CD14-positive monocyte (primary cell): ENCODE results near the gene MADCAM1. TPM values are rescaled to one million over a fixed set of nuclear protein-coding genes. Genes with fewer than 3 reads are reported as not detected.

Experiments
- DNase-seq, 3 donors: peaks; one replicate each; pipeline ENCODE4 v3.0.0-alpha.2; 2011 to 2022
- H2AFZ ChIP-seq: 2 replicates; pipeline ENCODE4 v1.6.0; 2012; ENCODE audit warnings: mild to moderate bottlenecking, low read depth, low read length, inconsistent platforms; ENCODE audit not compliant: insufficient read depth, poor library complexity, severe bottlenecking
- H3K27ac ChIP-seq, 2 donors: 1 replicate in 1 of 2; 2 replicates in 1 of 2; pipeline ENCODE4 v1.5.1; 2012 to 2013; ENCODE audit warnings: low read length in 2 of 2, control low read depth in 1 of 2, inconsistent platforms in 1 of 2, low read depth in 1 of 2, mild to moderate bottlenecking in 1 of 2
- H3K27me3 ChIP-seq, 2 donors: one replicate each; pipeline versions ENCODE4 v1.6.0 to v1.6.1; 2011 to 2013; ENCODE audit warnings: low read length in 2 of 2; ENCODE audit not compliant: control insufficient read depth in 2 of 2, insufficient read depth in 2 of 2
- H3K36me3 ChIP-seq, 2 donors: replicated peaks in 1 of 2; 1 replicate in 1 of 2; 2 replicates in 1 of 2; pipeline versions ENCODE4 v1.5.1 to v1.6.1; 2012 to 2013; ENCODE audit warnings: low read length in 2 of 2, control low read depth in 1 of 2, inconsistent platforms in 1 of 2, mild to moderate bottlenecking in 1 of 2; ENCODE audit not compliant: insufficient read depth in 2 of 2, control insufficient read depth in 1 of 2
- H3K4me1 ChIP-seq, 2 donors: 1 replicate in 1 of 2; 2 replicates in 1 of 2; pipeline versions ENCODE4 v1.5.1 to v1.6.1; 2012 to 2013; ENCODE audit warnings: low read length in 2 of 2, control low read depth in 1 of 2, inconsistent platforms in 1 of 2, mild to moderate bottlenecking in 1 of 2, moderate library complexity in 1 of 2; ENCODE audit not compliant: insufficient read depth in 2 of 2, control insufficient read depth in 1 of 2
- H3K4me2 ChIP-seq: replicated peaks from 2 replicates; pipeline ENCODE3; 2012; ENCODE audit warnings: low read length, moderate library complexity, mild to moderate bottlenecking; ENCODE audit not compliant: poor library complexity, severe bottlenecking; ENCODE audit errors: extremely low read depth
- H3K4me3 ChIP-seq, 3 experiments: fragments of 200-600 bp in 1 of 3; sonication (generic) in 1 of 3; replicated peaks in 1 of 3; 1 replicate in 2 of 3; 2 replicates in 1 of 3; pipeline ENCODE4 v1.5.1; 2011 to 2013; ENCODE audit warnings: low read length in 3 of 3, mild to moderate bottlenecking in 3 of 3, control low read depth in 2 of 3, low read depth in 2 of 3, inconsistent platforms in 1 of 3, moderate library complexity in 1 of 3
- H3K79me2 ChIP-seq: 2 replicates; pipeline ENCODE4 v1.6.0; 2012; ENCODE audit warnings: mild to moderate bottlenecking, control low read depth, inconsistent platforms, low read length, moderate library complexity; ENCODE audit not compliant: insufficient read depth
- H3K9ac ChIP-seq: 2 replicates; pipeline ENCODE4 v1.6.0; 2017; ENCODE audit warnings: low read length, mild to moderate bottlenecking; ENCODE audit not compliant: insufficient read depth, poor library complexity, severe bottlenecking
- H3K9me3 ChIP-seq, 2 donors: replicated peaks in 1 of 2; 1 replicate in 1 of 2; 2 replicates in 1 of 2; pipeline versions ENCODE4 v1.5.1 to v1.6.1; 2012 to 2013; ENCODE audit warnings: low read length in 2 of 2, control low read depth in 1 of 2; ENCODE audit not compliant: control insufficient read depth in 1 of 2, insufficient read depth in 1 of 2
- H4K20me1 ChIP-seq: 2 replicates; pipeline ENCODE4 v1.6.0; 2012; ENCODE audit warnings: mild to moderate bottlenecking, low read length, control low read depth, moderate library complexity; ENCODE audit not compliant: insufficient read depth
- H3K27ac Mint-ChIP-seq, 7 donors: one replicate each; pipeline ENCODE4 v1.8.0; 2020; ENCODE audit warnings: mild to moderate bottlenecking in 7 of 7, mixed read lengths in 7 of 7, moderate library complexity in 6 of 7, inconsistent platforms in 2 of 7
- H3K27me3 Mint-ChIP-seq, 3 donors: one replicate each; pipeline ENCODE4 v1.8.0; 2021 to 2022; ENCODE audit warnings: low read depth in 3 of 3, mild to moderate bottlenecking in 3 of 3, mixed read lengths in 3 of 3, moderate library complexity in 3 of 3, inconsistent platforms in 1 of 3
- H3K36me3 Mint-ChIP-seq, 2 donors: one replicate each; pipeline ENCODE4 v1.8.0; 2020; ENCODE audit warnings: mixed read lengths in 2 of 2, inconsistent platforms in 1 of 2, mild to moderate bottlenecking in 1 of 2
- H3K4me1 Mint-ChIP-seq: one replicate; pipeline ENCODE4 v1.8.0; 2020; ENCODE audit warnings: mild to moderate bottlenecking, mixed read lengths
- H3K4me3 Mint-ChIP-seq, 2 donors: one replicate each; pipeline ENCODE4 v1.8.0; 2020; ENCODE audit warnings: mild to moderate bottlenecking in 2 of 2, mixed read lengths in 2 of 2, moderate library complexity in 1 of 2
- H3K9me3 Mint-ChIP-seq, 7 donors: one replicate each; pipeline ENCODE4 v1.8.0; 2020 to 2022; ENCODE audit warnings: mixed read lengths in 7 of 7, mild to moderate bottlenecking in 6 of 7, moderate library complexity in 6 of 7, inconsistent platforms in 2 of 7
- CTCF ChIP-seq: fragments of 200-600 bp; IDR thresholded peaks from one replicate; pipeline ENCODE4 v1.8.0; 2022; ENCODE audit warnings: antibody characterized with exemption, mild to moderate bottlenecking
- WGBS: methylation state at CpG from one replicate; pipeline ENCODE4 v1.1.5; 2013; ENCODE audit warnings: missing lambda C conversion rate; ENCODE audit not compliant: insufficient coverage; 5-methylcytosine and 5-hydroxymethylcytosine counted together
- intact Hi-C, 2 donors: fragments of 100-400 bp; cut with micrococcal nuclease; formaldehyde crosslinking; loops; one replicate each; pipeline versions ENCODE4 v1.15.0 to v1.15.1; 2023
- polyA plus RNA-seq, 3 donors: library from polyadenylated mRNA; depleted of rRNA in 1 of 3; unstranded in 2 of 3; stranded (reverse) in 1 of 3; fragments of 300-500 nt in 2 of 3; fragments of >200 nt in 1 of 3; fragmentation: Illumina TruSeq in 2 of 3; gene quantifications; 1 replicate in 2 of 3; 2 replicates in 1 of 3; pipeline ENCODE4 v1.2.3, GENCODE V29; 2012 to 2021

The MADCAM1 gene
- polyA plus RNA-seq, 3 donors: 0.17 TPM; not detected in 2

- H3K36me3 Mint-ChIP-seq: peaks cover 10 to 23% of the 10 kb centered on the region in 2 donors
- intact Hi-C loops: no loop called here
- Histone ChIP-seq H4K20me1 (peaks cover 9% of the 10 kb centered on the region), H3K9me3 (no peaks in the 10 kb centered on the region), H3K4me1 (peaks cover 0 to 5% of the 10 kb centered on the region in 2 donors), H3K36me3 (peaks cover 22 to 25% of the 10 kb centered on the region in 2 donors), H3K79me2 (no peaks in the 10 kb centered on the region), H2AFZ (no peak within 1 kb of the TSS), H3K9ac (no peak within 1 kb of the TSS), H3K4me3 (no peak within 1 kb of the TSS), H3K27me3 (no peaks in the 10 kb centered on the region), H3K27ac (no peak within 1 kb of the TSS), H3K4me2 (no peak within 1 kb of the TSS)
- H3K4me3 Mint-ChIP-seq: peak within 1 kb of the TSS; percentile 26 to 37
- H3K27ac Mint-ChIP-seq: peak within 1 kb of the TSS in 1 of 7 donors; percentile 73
- no peak for TF ChIP-seq CTCF
- 77% methylated on average over 19 of the region's 31 CpGs for WGBS
- no peak for DNase-seq
- H3K4me1 Mint-ChIP-seq: peaks cover 11% of the 10 kb centered on the region
- H3K27me3 Mint-ChIP-seq: peaks cover 9 to 19% (median 15%) of the 10 kb centered on the region in 3 donors
- no peaks in the 10 kb centered on the region for H3K9me3 Mint-ChIP-seq
These were observed 47.8 kb downstream of the MADCAM1 start, which contains the start of gene GZMM for GRCh38 chr19:543910-544608. Gene GZMM, plus strand, starts transcription at chr19:544053. Its CDS starts 19 bp downstream, at chr19:544072.

GRCh38 chr19:547117-547516 lies 50.8 kb downstream of the MADCAM1 start:
- H3K4me3 ChIP-seq: no peak overlapping the region
- no peaks in the 10 kb centered on the region for H3K27me3 ChIP-seq
- no peak for DNase-seq
- H3K36me3 Mint-ChIP-seq: peaks cover 4 to 8% of the 10 kb centered on the region in 2 donors
- no peak overlapping the region for H3K27ac ChIP-seq
- peaks cover 3% of the 10 kb centered on the region for H4K20me1 ChIP-seq
- no peaks in the 10 kb centered on the region for H3K9me3 ChIP-seq
- intact Hi-C loops: no loop called here
- peaks cover 17% of the 10 kb centered on the region for H3K4me1 Mint-ChIP-seq
- no peak overlapping the region for H3K4me2 ChIP-seq
- no peak overlapping the region for H3K27ac Mint-ChIP-seq
- H3K9ac ChIP-seq: no peak overlapping the region
- H3K79me2 ChIP-seq: no peaks in the 10 kb centered on the region
- peaks cover 5 to 6% of the 10 kb centered on the region in 2 donors for H3K36me3 ChIP-seq
- 95% methylated on average over 14 of the region's 15 CpGs for WGBS
- peaks cover 9 to 22% (median 15%) of the 10 kb centered on the region in 3 donors for H3K27me3 Mint-ChIP-seq
- TF ChIP-seq CTCF: no peak
- H3K9me3 Mint-ChIP-seq: no peaks in the 10 kb centered on the region
- peaks cover 0 to 11% of the 10 kb centered on the region in 2 donors for H3K4me1 ChIP-seq
- H2AFZ ChIP-seq: no peak overlapping the region
- no peak overlapping the region for H3K4me3 Mint-ChIP-seq
